Skin of body (tissue), 2 donors: Measurements from ENCODE around the gene SASH3. TPM values are rescaled to one million over a fixed set of nuclear protein-coding genes. Genes with fewer than 3 reads are reported as not detected.
"Not testable (repeated sequence)": the region's sequence is repeated elsewhere in the genome, so short reads cannot be mapped to it uniquely, and the experiment has no call there.

Source experiments
- DNase-seq: peaks from one replicate; lab custom pipeline; 2025; lab: John Stamatoyannopoulos, UW
- total RNA-seq: library from RNA; depleted of rRNA; stranded (reverse); fragments of >200 nt; gene quantifications from one replicate; pipeline ENCODE4 v1.2.3, GENCODE V29; 2014

The SASH3 gene
- total RNA-seq = 3.0 TPM

DNA sequence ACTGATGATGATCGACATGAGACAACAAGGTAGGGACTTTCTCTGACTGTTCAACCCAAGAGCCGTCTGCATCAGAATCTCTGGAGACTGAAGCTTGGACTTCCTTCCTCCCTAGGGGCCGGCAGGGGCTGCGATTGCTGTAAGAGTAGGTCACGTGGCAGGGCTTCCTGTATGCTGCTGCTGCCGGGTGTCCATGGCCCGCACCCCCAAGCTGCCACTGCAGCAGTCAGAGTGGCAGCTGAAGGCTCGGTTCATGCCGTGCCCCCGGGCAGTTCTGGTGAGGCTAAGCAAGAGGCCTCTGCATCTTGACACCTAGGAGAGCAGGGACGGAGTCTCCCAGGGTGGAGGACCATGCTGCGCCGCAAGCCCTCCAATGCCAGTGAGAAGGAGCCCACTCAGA is at the start of gene SASH3:
Gene SASH3 (plus strand): TSS at position 203 of the 400 bp plus-strand sequence. CDS start 149 bp downstream, at position 352.
- DNase-seq = no peak

DNA sequence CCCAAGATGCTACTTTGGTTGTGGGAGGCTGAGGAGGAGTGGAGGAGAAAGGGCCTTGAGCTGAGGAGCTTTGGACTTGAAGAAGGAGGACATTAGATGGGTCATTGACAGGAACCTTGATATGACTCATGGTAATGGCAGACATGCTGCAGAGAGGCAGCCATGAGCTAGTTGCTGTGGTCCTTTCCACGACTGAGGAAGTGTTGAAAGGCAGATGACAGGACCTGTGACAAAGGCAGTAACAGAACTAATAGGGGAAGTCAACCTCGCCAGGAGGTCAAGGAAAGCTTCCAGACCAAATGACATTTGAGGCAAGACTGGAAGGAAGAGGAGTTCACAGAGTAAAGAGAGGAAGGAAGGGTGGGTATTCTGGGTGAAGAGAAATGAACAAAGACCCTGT is 48.5 kb upstream of the SASH3 start:
- DNase-seq = no peak

DNA sequence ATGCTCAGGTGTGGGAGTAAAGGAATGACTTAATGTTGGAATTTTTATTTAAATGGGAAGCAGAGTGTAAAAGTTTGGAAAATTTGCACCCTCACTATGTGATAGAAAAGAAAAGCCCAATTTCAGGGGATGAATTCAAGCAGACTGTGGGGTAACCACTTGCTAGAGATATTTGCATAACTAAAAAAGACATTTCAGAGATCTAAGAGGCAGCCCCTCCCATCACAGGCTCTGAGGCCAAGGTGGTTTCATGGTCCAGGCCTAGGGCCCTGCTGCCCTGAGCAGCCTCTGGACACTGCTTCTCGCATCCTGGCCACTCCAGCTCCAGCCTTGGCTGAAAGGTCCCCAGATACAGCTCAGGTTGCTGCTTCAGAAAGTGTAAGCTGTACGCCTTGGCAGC is 46.9 kb upstream of the SASH3 start:
- no peak for DNase-seq

DNA sequence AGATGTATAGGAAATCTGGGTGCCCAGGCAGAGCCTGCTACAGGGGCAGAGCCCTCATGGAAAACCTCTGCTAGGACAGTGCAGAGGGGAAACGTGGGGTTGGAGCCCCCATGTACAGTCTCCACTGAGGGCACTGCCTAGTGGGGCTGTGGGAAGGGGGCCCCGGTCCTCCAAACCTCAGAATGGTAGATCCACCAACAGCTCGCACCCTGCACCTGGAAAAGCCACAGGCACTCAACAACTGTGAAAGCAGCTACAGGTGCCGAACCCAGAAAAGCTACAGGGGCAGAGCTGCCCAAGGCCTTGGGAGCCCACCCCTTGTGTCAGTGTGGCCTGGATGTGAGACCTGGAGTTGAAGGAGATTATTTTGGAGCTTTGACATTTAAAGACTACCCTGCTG is 46.4 kb upstream of the SASH3 start:
- no peak for DNase-seq

DNA sequence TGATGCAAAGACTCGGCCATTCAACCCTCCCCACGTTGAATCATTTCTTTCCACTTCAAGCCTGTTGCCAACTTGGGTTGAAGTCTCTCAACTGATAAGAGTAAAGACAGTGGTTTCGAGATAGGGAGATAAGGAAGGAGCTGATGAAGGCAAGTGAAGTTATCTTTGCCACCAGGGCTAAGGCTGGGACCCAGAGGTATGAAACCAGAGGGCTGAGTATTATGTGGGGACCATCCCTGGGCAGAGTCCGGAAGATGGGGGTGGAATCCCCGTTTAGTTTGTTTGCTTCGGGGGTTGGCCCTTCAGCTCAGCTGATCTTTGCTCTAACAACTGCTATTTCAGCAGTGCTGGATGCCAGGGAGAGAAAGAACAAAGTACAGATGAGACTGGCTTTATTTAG is 43.3 kb upstream of the SASH3 start:
- no peak for DNase-seq

DNA sequence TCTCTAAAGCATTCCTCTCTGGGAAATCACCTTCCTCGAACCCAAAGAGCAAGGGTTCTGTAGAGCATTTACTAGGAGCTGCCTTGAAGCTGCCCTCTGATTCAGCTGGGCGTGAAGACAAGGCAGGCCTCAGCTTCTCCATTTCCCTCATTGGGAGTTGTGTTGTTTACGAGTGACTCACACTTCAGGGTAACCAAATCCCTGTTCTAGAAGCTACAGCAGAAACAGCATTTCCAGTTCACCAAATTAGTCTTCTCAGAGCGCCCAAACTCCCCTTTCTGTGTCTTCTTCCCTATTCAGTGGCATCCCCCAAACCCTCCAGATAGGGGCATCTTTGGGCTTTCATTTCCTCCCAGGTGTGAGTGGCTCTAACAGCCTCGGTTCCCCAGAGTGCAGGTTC is 41.8 kb upstream of the SASH3 start:
- no peak for DNase-seq

DNA sequence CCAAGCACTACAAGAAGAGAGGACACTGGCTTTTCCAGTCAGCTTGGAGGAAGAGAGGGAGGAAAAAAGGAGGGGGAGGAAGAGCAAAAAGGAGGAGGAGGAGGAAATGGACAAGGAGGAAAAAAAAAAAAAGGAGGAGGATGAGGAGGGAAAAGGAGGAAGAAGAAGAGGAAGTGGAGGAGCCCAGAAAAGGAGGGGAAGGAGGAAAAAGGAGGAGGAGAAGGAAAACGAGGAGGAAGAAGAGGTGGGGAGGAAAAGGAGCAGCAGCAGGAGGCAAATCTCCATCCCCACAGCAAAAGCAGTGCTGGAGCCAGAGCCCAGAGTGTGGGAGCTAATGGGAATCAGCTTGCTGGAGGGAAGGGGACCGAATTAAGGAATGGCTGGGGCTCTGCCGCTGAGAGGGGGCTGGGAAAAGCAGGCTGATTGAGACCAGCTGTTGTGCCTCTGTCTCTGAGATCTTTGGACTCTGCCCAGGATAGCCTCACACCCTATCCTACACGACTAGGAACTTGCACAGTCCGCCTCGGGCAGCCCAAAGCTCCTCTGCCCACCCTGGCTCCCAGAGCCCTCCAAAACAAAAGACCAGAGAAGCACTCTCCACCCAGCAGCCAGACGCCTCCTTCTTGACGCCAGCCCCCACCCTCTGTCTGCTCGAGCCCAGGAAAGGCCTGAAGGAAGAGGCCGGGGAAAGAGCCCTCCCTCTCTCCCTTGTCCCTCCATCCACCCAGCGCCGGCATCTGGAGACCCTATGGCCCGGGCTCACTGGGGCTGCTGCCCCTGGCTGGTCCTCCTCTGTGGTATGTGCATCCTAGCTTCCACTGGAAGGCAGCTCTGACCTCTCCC is 41.1 kb upstream of the SASH3 start, which contains the start of gene XPNPEP2:
Gene XPNPEP2 (plus strand): TSS at position 514 of the 843 bp plus-strand sequence. CDS start 235 bp downstream, at position 749.
- peak; percentile 70 for DNase-seq

DNA sequence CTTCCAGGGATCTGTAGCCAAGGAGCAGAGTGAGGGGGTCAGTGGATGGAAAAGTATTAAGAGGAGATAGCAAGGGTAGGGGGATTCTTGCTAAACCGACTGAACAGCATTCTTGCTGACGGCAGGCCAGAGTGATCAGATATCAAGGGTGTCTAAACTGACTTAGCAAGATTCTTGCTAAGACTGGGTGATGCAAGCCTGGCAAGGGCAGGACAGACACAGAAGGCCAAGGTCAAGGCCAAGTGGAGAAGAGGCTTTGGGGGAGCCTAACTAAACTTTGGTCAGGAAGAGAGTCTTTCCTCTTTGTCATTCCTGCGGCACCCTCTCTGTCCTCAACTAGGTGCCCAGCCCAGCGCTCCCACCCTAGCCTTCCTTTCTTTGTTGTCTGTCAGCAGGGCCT is 40.2 kb upstream of the SASH3 start:
- no peak for DNase-seq

DNA sequence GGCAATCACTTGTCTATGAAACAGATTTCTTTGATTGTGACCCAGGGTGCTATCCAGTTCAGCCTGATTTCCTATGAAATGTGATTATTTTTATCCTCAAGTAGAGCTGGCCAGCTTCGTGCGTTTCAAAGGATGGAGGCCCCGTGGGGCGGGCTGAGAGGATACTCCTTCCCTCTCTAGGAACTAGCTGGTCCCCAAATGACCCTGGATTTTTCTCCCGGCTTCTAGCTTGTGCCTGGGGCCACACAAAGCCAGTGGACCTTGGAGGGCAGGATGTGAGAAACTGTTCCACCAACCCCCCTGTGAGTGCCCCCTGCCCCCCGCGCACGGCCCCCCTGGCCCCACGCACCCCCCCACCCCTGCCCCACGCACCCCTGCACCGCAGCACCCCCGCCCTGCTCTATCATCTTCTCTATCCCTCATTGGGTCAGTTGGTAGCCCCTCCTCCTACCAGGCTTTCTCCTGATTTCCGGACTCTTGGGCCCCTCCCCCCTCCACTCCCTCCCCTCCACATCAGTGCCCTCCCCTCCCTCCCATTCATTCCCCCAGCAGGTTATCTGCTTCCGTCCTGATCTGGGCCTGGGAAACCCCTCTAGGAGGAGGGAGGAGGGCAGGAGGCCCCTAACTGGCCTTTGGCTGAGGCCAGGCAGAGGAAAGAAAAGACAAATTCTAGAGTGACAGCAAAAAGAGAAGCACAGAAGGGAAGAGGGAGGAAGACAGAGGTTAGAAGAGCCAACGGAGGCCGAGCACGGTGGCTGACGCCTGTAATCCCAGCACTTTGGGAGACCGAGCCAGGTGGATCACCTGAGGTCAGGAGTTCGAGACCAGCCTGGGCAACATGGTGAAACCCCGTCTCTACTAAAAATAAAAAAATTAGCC is 37.6 kb upstream of the SASH3 start:
- DNase-seq = no peak

DNA sequence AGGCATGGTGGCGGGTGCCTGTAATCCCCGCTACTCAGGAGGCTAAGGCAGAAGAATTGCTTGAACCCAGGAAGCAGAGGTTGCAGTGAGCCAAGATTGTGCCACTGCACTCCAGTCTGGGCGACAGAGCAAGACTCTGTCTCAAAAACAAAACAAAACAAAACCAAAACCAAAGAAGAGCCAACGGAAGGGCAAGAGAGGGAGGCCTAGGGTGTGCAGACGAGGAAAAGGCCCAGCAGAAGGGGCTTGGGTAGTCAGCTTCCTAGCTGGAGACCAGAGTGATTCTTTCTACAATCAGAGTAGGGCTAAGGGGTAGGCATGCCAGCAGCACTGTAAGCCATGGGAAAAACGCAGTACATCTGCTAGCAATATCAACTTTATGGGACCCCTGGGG is 37.0 kb upstream of the SASH3 start:
- not testable (repeated sequence) for DNase-seq

DNA sequence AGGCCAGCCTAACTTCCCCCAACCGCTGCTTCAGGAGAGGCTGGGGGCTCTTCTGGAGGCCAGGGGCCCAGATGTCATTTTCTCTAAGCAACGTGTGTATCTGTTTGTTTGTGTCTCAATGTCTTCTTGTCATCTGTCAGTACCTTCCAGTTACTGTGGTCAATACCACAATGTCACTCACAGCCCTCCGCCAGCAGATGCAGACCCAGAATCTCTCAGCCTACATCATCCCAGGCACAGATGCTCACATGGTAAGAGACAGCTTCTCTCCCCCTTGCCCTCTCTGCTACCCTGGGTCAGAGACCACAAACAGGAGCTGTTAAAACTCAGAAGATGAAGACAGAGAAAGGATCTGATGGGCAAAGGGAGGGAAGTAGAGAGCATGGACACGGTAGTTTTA is 35.9 kb upstream of the SASH3 start:
- no peak for DNase-seq

DNA sequence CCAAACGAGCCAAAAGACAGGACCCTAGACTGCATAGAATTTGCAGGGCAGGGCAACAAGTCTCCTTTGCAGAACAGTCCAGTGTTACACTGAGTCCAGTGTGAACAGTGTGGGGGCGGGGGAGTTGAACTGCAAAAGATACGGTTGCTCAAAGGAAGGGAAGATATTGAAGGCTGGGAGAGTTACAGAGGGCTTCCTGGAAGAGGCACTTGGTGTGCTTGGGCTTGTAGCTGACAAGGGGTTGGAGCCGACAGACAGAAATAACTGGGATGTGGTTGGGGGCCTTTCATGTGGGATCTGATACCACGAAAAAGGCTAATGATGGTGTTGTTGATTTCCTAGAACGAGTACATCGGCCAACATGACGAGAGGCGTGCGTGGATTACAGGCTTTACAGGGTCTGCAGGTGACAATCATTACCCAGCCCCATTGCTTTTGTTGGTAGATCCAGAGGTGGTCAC is 34.9 kb upstream of the SASH3 start:
- no peak for DNase-seq

DNA sequence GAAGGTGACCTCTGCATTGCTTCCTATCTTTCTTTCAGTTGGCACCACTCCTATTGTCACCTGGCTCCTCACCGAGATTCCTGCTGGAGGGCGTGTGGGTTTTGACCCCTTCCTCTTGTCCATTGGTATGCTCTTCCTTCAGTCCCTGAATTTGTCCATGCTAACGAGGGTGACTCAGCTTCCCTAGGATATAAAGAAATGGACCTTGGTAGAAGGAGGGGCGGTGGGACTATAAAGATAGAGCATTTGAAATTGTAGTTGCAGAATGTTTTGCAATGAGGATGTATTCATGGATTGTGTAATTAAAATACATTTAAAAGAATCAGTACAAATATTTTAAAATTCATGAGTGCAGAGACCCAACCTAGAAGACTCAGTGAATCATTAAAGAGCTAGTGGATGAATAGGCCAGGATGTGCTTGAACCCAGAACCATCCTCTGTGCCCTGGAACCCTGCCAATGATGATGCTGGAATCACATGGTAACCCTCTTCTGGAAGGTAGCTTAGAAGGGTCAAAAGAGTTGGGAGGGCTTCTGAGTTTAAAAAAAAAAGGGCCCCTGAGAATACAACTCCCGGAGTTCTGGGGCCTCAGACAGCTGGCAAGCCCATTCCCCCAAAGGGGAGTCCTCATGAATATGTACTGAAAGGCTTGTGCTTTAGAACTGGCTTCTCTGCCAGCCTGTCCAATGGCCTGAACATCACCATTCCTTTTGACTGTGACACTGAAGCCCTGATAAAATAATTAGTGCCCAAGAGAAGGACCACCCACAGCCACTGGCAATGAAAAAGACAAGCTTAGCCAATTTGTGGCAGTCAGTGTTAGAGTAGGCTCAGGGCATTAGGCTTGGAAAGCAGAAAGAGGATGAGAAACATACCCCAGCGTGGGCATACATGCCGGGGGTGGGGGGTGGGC is 32.9 kb upstream of the SASH3 start:
- DNase-seq = no peak

DNA sequence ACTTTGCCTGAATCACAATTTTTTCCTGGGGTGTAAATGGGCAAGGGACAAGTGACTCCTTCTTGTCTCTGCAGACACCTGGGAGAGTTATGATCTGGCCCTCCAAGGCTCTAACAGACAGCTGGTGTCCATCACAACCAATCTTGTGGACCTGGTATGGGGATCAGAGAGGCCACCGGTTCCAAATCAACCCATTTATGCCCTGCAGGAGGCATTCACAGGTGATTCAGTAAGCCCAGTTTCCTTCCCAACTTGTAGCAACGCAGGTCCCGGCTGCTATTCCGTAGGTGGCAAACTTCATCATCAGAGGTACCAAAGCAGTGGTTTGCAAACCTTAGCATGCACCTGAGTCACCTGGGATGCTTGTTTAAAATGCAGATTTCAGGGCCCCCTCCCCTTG is 32.2 kb upstream of the SASH3 start:
- DNase-seq = no peak

DNA sequence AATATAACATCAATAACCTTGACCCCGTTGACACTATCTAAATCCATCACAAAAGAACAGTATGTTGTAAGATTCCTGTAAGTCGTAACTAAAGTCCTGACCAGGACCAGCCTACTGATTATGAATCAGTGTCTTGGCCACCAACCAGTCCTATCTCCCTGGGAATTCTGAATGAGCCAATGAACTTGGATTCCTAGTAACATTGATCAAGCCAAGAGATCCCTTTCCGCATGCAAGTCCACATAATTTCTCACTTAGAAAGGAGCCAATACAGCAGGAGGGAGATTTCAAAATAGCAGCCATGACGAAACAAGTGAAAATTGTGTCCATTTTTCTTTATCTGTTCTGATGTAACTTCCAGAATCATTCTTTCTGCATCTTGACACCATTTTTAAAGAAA is 31.4 kb upstream of the SASH3 start:
- DNase-seq = peak; percentile 80

DNA sequence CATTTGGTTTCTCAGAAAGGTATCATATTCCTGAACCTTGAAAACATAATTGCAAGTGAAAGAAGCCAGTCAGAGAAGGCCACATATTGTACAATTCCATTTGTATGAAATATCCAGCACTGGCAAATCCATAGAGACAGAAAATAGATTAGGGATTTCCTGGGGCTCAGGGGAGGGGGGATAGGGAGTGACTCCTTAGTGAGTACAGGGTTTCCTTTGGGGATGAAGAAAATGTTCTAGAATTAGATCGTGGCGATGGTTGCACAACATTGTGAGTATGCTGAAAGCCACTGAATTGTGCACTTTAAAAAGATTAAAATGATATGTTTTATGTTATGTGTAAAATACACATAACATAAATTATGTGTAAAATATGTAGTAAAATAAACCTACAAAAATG is 30.7 kb upstream of the SASH3 start:
- DNase-seq = no peak

DNA sequence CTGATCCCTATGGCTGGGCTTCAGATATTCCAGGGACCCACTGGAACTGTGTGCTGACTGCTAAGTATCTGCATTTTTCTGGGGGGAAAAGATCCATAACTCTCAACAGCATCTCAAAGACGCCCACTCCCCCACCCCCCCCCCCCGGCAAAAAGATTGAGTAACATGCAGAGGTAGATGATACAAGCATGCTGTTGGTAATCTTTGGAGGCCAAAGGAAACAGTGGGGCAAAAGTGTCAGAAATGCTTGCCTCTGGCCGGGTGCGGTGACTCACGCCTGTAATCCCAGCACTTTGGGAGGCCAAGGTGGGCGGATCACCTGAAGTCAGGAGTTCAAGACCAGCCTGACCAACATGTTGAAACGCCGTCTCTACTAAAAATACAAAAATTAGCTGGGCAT is 28.8 kb upstream of the SASH3 start:
- DNase-seq = no peak

DNA sequence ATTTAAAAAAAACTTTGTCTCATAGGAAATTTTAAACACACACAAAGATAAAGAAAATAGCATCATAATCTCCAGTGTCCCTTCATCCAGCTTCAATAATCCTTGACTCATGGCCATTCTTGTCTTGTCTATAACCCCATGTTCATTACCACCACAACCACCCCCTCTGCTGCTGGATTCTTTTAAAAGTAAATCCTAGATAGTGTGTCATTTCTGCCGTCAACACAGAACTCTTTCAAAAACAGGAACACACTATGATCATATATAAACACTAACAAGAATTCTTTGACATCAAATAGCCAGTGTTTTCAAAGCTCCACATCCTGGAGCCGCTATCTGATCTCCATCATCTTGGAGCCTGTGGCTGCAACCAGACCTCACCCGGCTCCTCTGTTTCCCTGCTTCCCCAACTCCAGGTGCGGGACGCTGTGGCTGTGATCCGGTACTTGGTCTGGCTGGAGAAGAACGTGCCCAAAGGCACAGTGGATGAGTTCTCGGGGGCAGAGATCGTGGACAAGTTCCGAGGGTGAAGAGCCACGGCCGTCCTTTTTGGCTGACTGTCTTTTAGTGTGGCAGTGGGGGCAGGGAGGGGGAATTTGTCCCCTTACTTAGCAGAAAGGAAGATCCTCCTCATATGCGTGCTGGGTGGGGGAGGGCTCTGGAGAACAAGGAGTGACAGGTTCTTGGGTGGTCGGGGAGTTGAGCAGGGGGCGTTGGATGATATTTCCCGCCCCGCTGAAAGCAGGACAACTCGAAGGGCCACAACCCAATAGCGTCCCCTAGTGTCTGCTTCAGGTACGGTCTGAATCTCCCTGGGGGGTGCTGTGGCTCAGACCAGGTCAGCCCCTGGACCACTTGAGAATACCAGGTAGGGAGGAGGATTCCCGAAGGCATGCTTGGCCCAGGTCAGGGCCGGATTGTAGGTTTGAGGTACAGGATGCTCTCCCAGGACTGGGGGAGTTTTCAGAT is 25.4 kb upstream of the SASH3 start:
- no peak for DNase-seq

DNA sequence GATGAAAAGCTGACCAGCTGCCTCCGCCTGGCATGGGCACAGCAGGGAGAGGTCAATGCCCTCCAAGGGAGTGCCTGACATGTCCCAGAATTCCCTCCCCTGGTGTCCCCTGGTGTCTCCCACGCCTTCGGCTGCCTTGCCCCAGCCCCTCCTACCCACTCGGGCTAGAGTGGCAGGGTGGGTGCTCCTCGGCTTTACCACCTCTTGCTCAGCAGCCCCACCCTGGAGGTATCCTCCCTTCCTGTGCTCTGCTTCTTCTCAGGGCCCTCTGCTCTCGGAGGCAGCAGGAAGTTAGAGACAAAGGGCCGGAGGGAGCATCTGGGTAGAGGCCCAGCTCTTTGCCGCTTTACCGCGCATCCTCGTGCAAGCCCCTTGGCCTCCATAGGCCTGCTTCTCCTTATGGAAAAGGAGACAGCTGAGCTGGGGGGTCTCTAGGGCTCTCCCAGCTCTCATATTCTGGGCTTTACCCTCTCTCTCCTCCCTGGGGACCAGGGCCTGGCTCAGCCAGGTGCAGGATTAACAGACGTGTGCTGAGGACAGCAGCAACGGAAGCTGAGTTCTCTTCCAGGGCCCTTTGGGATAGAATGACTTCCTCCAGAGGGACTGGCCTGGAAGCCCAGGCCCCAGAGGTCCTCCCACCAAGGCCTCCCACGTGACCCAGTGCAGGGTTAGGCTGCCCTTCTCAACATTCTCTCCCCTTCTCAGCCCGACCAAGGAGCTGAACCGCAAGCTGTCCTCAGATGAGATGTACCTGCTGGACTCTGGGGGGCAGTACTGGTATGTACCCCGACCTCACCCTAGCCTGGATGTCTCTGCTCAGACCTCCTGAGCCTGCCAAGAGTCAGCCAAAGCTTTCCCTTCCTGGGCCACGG is 23.7 kb upstream of the SASH3 start:
- no peak for DNase-seq
